PC-3 (cell line): ENCODE data around the gene CDK19. TPM values are rescaled to one million over a fixed set of nuclear protein-coding genes. Genes with fewer than 3 reads are reported as not detected.

Experiments
- ATAC-seq: fragments of 200-7000 bp; cut with Tn5 transposase; 2 replicates; pipeline ENCODE4 v1.9.1; 2020; ENCODE audit warnings: mild to moderate bottlenecking, moderate library complexity
- BruUV-seq: library from RNA; stranded (reverse); fragments of 400-500 nt; replicated peaks from 2 replicates; lab custom pipeline; 2021; lab: Mats Ljungman, UMichigan
- CTCF ChIA-PET: fragments of 300-600 bp; sonication (Branson Sonifier 250); formaldehyde crosslinking; loops from one replicate; lab custom pipeline; 2022; ENCODE audit warnings: antibody characterized with exemption; lab: Charles Lee
- POLR2A ChIA-PET: fragments of 300-600 bp; sonication (Branson Sonifier 250); formaldehyde crosslinking; loops from one replicate; lab custom pipeline; 2022; ENCODE audit warnings: antibody characterized with exemption; ENCODE audit not compliant: unreplicated experiment; lab: Charles Lee
- DNase-seq: peaks from one replicate; pipeline ENCODE4 v3.0.0-alpha.2; 2015
- H2AFZ ChIP-seq: fragments of 300-600 bp; sonication (generic); 2 replicates; pipeline ENCODE4 v1.6.0; 2016; ENCODE audit warnings: antibody characterized with exemption, low read length
- H3F3A ChIP-seq: fragments of 300-600 bp; sonication (generic); one replicate; pipeline ENCODE4 v1.6.0; 2017; ENCODE audit warnings: antibody characterized with exemption, low read length, control low read depth, mild to moderate bottlenecking; ENCODE audit not compliant: unreplicated experiment
- H3K27ac ChIP-seq: fragments of 300-600 bp; sonication (generic); 2 replicates; pipeline ENCODE4 v1.5.1; 2016; ENCODE audit warnings: mild to moderate bottlenecking, low read length
- H3K27me3 ChIP-seq: fragments of 300-600 bp; sonication (generic); 2 replicates; pipeline ENCODE4 v1.6.1; 2016; ENCODE audit warnings: low read length, mixed read lengths
- H3K36me3 ChIP-seq: fragments of 300-600 bp; sonication (generic); 2 replicates; pipeline ENCODE4 v1.6.1; 2016; ENCODE audit warnings: low read depth, mixed run types, low read length, mixed read lengths
- H3K4me1 ChIP-seq: fragments of 300-600 bp; sonication (generic); 2 replicates; pipeline ENCODE4 v1.5.1; 2016; ENCODE audit warnings: low read length; ENCODE audit not compliant: insufficient read depth
- H3K4me2 ChIP-seq: fragments of 300-600 bp; sonication (generic); 2 replicates; pipeline ENCODE4 v1.6.0; 2016; ENCODE audit warnings: low read length
- H3K4me3 ChIP-seq: fragments of 300-600 bp; sonication (generic); 2 replicates; pipeline ENCODE4 v1.5.1; 2016; ENCODE audit warnings: mild to moderate bottlenecking, low read length, mixed read lengths
- H3K79me2 ChIP-seq: fragments of 300-600 bp; sonication (generic); 2 replicates; pipeline ENCODE4 v1.6.1; 2017; ENCODE audit warnings: low read length, mixed read lengths
- H3K9ac ChIP-seq: fragments of 300-600 bp; sonication (generic); 2 replicates; pipeline ENCODE4 v1.6.0; 2016; ENCODE audit warnings: mild to moderate bottlenecking, low read length
- H3K9me2 ChIP-seq: fragments of 300-600 bp; sonication (generic); replicated peaks from 2 replicates; pipeline ENCODE4 v1.6.1; 2016; ENCODE audit warnings: mixed run types, low read length, mixed read lengths
- H3K9me3 ChIP-seq: fragments of 300-600 bp; sonication (generic); 2 replicates; pipeline ENCODE4 v1.6.1; 2016; ENCODE audit warnings: low read length, mixed read lengths
- H4K20me1 ChIP-seq: fragments of 300-600 bp; sonication (generic); 2 replicates; pipeline ENCODE4 v1.6.1; 2016; ENCODE audit warnings: low read length, mixed read lengths
- EZH2 ChIP-seq: fragments of 300-600 bp; sonication (generic); IDR thresholded peaks from one replicate; pipeline ENCODE4 v1.6.1; 2017; ENCODE audit warnings: antibody characterized with exemption, mild to moderate bottlenecking, low read length; ENCODE audit not compliant: unreplicated experiment
- EZH2phosphoT487 ChIP-seq: fragments of 300-600 bp; sonication (generic); IDR thresholded peaks from 2 replicates; pipeline ENCODE4 v1.6.1; 2018; ENCODE audit warnings: mild to moderate bottlenecking, antibody characterized with exemption, low read length, borderline replicate concordance
- intact Hi-C: fragments of 100-400 bp; cut with micrococcal nuclease; formaldehyde crosslinking; loops from 2 replicates; pipeline ENCODE4 v1.9.0; 2023
- total RNA-seq: library from RNA; depleted of rRNA; stranded (reverse); fragments of >200 nt; gene quantifications from 2 replicates; pipeline ENCODE4 v1.2.3, GENCODE V29; 2014
- TF ChIP-seq, protein P1 (sequence below): fragments of 300-600 bp; sonication (generic); conservative IDR thresholded peaks from 2 replicates; pipeline ENCODE4 v1.5.1; 2017; ENCODE audit warnings: antibody characterized with exemption, low read depth, mild to moderate bottlenecking, low read length

CDK19 gene
- total RNA-seq, 1 experiment from 2014 or later, result 4.2 TPM

DNA sequence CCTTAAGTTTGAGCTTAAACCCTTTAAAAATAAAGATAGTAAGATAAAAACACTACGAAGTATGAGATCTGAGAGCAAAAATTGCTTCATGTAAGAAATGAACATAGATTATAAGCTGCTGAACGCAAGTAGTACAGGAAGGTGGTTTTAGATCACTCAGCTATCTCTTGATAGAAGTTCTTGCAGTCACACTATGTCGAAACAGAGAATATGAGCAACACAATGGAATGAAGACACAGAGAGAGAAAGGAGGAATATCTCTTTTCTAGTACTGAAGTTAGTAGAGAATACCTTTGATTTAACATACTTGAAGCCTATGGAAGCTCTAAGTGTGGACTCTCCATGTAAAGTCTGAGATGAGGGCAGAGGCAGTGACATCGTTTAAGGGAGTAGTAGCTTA is 162.7 kb downstream of the CDK19 start:
- Histone ChIP-seq H2AFZ (no peak overlapping the region), H3K27ac (no peak overlapping the region), H3K9me2 (no peaks in the 10 kb centered on the region), H4K20me1 (no peaks in the 10 kb centered on the region), H3K9ac (no peak overlapping the region), H3K79me2 (no peaks in the 10 kb centered on the region), H3K4me3 (no peak overlapping the region), H3K36me3 (no peaks in the 10 kb centered on the region), H3K4me1 (peaks cover 40% of the 10 kb centered on the region), H3K27me3 (no peaks in the 10 kb centered on the region), H3F3A (peaks cover 7% of the 10 kb centered on the region), H3K4me2 (no peak overlapping the region), H3K9me3 (no peaks in the 10 kb centered on the region)
- intact Hi-C loops, result no loop called here
- TF ChIP-seq, protein P1, sequence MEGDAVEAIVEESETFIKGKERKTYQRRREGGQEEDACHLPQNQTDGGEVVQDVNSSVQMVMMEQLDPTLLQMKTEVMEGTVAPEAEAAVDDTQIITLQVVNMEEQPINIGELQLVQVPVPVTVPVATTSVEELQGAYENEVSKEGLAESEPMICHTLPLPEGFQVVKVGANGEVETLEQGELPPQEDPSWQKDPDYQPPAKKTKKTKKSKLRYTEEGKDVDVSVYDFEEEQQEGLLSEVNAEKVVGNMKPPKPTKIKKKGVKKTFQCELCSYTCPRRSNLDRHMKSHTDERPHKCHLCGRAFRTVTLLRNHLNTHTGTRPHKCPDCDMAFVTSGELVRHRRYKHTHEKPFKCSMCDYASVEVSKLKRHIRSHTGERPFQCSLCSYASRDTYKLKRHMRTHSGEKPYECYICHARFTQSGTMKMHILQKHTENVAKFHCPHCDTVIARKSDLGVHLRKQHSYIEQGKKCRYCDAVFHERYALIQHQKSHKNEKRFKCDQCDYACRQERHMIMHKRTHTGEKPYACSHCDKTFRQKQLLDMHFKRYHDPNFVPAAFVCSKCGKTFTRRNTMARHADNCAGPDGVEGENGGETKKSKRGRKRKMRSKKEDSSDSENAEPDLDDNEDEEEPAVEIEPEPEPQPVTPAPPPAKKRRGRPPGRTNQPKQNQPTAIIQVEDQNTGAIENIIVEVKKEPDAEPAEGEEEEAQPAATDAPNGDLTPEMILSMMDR, result no peak
- TF ChIP-seq EZH2phosphoT487 (no peak), EZH2 (no peak)
- CTCF ChIA-PET, result no interaction called here
- DNase-seq, result no peak
- POLR2A ChIA-PET, result no interaction called here
- ATAC-seq, result no peak
- no TSS peak for BruUV-seq

DNA sequence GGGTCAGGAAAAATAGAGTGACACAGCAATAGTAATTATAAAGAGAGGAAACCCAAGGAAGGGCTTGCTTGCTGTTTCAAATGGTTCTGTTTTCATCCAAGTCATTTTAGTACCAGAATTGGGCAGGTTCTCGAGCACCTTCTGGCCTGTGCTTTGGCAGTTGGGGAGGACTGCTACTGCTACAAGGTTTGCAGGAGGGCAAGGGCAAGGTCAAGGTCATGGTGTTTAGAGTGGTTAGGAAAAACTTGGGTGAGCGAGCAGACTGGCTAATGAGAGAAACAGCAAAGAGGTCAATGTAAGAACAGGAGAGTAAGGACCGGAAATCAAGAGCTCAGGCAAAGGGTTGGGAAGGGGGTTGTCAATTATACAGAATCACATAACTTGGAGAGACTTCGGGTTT is 164.5 kb downstream of the CDK19 start:
- Histone ChIP-seq H3K9me3 (no peaks in the 10 kb centered on the region), H3K79me2 (no peaks in the 10 kb centered on the region), H4K20me1 (no peaks in the 10 kb centered on the region), H3F3A (no peaks in the 10 kb centered on the region), H3K9me2 (no peaks in the 10 kb centered on the region), H3K36me3 (no peaks in the 10 kb centered on the region), H3K4me1 (peaks cover 22% of the 10 kb centered on the region), H3K27me3 (no peaks in the 10 kb centered on the region), H3K4me2 (no peak overlapping the region), H2AFZ (no peak overlapping the region), H3K27ac (no peak overlapping the region), H3K9ac (no peak overlapping the region), H3K4me3 (no peak overlapping the region)
- no TSS peak for BruUV-seq
- ChIA-PET CTCF (no interaction called here), POLR2A (no interaction called here)
- intact Hi-C loops, result no loop called here
- ATAC-seq (no peak), DNase-seq (no peak)
- TF ChIP-seq EZH2phosphoT487, result no peak
- TF ChIP-seq, protein P1, result no peak
- no peak for TF ChIP-seq EZH2

DNA sequence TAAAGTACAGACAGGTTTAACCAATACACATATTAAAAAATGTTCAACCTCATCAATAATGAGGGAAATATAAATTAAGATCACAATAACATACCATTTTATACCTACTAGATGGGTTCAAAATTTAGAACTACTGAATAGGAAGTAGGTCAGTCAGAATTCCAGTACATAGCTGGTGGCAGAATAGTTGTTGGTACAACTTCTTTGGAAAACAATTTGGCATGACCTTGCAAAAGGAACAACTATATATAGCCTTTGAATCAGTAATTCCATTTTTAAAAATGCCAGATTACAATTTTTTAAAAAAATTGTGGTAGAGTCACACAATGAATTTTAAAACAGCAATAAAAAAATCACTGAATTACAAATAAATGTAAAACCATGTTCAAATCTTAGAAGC is 165.6 kb downstream of the CDK19 start:
- BruUV-seq, result no TSS peak
- Histone ChIP-seq H3K79me2 (no peaks in the 10 kb centered on the region), H3K27ac (no peak overlapping the region), H3K9me2 (no peaks in the 10 kb centered on the region), H3K27me3 (no peaks in the 10 kb centered on the region), H4K20me1 (no peaks in the 10 kb centered on the region), H3K4me2 (no peak overlapping the region), H3K4me3 (no peak overlapping the region), H2AFZ (no peak overlapping the region), H3F3A (no peaks in the 10 kb centered on the region), H3K36me3 (no peaks in the 10 kb centered on the region), H3K9ac (no peak overlapping the region), H3K4me1 (peaks cover 16% of the 10 kb centered on the region), H3K9me3 (no peaks in the 10 kb centered on the region)
- ATAC-seq, result no peak
- intact Hi-C loops, result no loop called here
- ChIA-PET CTCF (no interaction called here), POLR2A (no interaction called here)
- no peak for DNase-seq
- no peak for TF ChIP-seq EZH2phosphoT487
- TF ChIP-seq, protein P1, result no peak
- TF ChIP-seq EZH2, result no peak
